ENCODE measurements around the gene EIF3L.

EIF3L gene

GRCh38 chr22:37916311-37916710 lies 67.1 kb downstream of the EIF3L start:
- Histone ChIP-seq H3K27ac (no peak overlapping the region), H3K27me3 (ENCODE audit: insufficient read depth, low read depth, severe bottlenecking) (no peaks in the 10 kb centered on the region), H3K4me3 (ENCODE audit: low read depth, low read length) (no peak overlapping the region), H3K9me3 (ENCODE audit: severe bottlenecking) (no peaks in the 10 kb centered on the region), H3K36me3 (peaks cover 7% of the 10 kb centered on the region)
- TF ChIP-seq CTCF (IDR thresholded peaks at IDR 0.05; ENCODE audit: low read depth, low read length): no peak
- no peak for DNase-seq

GRCh38 chr22:37917874-37918548 lies 68.8 kb downstream of the EIF3L start:
- no peaks in the 10 kb centered on the region for H3K27me3 ChIP-seq (ENCODE audit: insufficient read depth, low read depth, severe bottlenecking)
- TF ChIP-seq CTCF (IDR thresholded peaks at IDR 0.05; ENCODE audit: low read depth, low read length): no peak
- no peak overlapping the region for H3K27ac ChIP-seq
- H3K9me3 ChIP-seq (ENCODE audit: severe bottlenecking): no peaks in the 10 kb centered on the region
- DNase-seq: no peak
- H3K36me3 ChIP-seq: peaks cover 10% of the 10 kb centered on the region
- no peak overlapping the region for H3K4me3 ChIP-seq (ENCODE audit: low read depth, low read length)

DNA sequence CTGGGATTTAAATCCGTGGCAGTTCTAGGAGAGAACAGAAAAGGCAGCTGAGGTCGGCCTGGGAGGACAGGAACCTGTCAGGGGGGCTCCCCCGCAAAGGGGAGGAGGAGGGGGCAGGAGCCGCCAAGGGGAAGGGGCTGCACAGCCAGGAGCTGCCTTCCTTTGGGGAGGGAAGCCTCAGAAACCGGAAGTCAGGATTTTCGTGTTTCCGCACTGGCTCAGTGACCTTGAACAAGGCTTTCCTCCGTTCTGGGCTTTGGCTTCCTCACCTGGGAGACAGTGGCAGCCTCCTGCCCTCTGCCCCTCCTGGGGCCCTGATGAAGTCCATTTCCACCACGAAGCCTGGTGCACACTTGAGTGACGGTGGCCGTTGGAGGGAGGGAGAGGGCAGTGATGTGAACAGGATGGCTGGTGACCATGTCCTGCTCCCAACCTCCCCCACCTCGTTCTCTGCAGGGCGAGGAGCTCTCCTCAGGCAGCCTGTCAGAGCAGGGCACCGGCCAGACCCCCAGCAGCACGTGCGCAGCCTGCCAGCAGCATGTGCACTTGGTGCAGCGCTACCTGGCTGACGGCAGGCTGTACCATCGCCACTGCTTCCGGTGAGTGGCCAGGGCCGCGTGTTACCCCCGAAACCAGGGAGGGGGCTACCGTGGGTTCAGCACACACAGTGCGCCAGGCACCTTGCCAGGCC lies 69.5 kb downstream of the EIF3L start:
- no peak for TF ChIP-seq CTCF (IDR thresholded peaks at IDR 0.05; ENCODE audit: low read depth, low read length)
- H3K9me3 ChIP-seq (ENCODE audit: severe bottlenecking): no peaks in the 10 kb centered on the region
- H3K4me3 ChIP-seq (ENCODE audit: low read depth, low read length): no peak overlapping the region
- H3K27me3 ChIP-seq (ENCODE audit: insufficient read depth, low read depth, severe bottlenecking): no peaks in the 10 kb centered on the region
- DNase-seq: no peak
- peaks cover 10% of the 10 kb centered on the region for H3K36me3 ChIP-seq
- no peak overlapping the region for H3K27ac ChIP-seq

DNA sequence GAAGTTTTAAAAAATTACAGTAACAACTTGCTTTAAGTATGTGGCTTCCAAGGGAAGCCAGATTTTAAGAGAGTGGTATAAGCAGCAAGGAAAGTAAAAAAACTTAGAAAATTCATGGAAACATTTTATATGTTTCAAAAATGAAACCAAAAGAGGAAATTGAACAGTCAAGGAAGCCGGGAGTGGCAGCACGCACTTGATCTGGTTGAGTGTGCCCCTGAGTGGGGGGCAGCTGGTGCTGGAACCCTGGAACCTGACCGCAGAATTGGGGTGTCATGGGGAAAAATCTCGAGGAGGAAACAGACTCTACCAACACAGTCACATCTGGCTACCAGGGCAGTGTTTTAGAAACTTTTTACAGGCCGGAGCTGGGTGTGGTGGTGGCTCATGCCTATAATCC lies 70.9 kb downstream of the EIF3L start:
- Histone ChIP-seq H3K9me3 (ENCODE audit: severe bottlenecking) (no peaks in the 10 kb centered on the region), H3K36me3 (peaks cover 10% of the 10 kb centered on the region)
- DNase-seq: no peak

DNA sequence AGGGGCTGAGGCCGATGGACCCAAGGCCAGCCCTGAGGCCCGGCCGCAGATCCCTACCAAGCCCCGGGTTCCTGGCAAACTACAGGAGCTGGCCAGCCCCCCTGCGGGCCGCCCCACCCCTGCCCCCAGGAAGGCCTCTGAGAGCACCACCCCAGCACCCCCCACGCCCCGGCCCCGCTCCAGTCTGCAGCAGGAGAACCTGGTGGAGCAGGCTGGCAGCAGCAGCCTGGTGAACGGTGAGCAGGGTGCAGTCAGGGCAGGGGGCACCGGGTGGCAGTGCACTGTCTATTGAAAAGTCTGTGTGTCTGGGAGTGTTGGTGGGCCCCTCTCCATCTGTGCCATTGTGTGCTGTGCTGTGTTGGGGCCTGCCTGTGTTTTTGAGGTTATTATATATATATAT lies 73.0 kb downstream of the EIF3L start:
- Histone ChIP-seq H3K27ac (no peak overlapping the region), H3K36me3 (peaks cover 18% of the 10 kb centered on the region), H3K4me3 (ENCODE audit: low read depth, low read length) (no peak overlapping the region), H3K27me3 (ENCODE audit: insufficient read depth, low read depth, severe bottlenecking) (no peaks in the 10 kb centered on the region), H3K9me3 (ENCODE audit: severe bottlenecking) (no peaks in the 10 kb centered on the region)
- no peak for TF ChIP-seq CTCF (IDR thresholded peaks at IDR 0.05; ENCODE audit: low read depth, low read length)
- DNase-seq: no peak

More for the DNA sequence above, 70.9 kb downstream of the EIF3L start:
- no peak for TF ChIP-seq CTCF (IDR thresholded peaks at IDR 0.05; ENCODE audit: low read depth, low read length)
- H3K27me3 ChIP-seq (ENCODE audit: insufficient read depth, low read depth, severe bottlenecking): no peaks in the 10 kb centered on the region
- H3K27ac ChIP-seq: no peak overlapping the region
- no peak overlapping the region for H3K4me3 ChIP-seq (ENCODE audit: low read depth, low read length)
